Measurements from ENCODE around the gene KSR1.

GRCh38 chr17:27674335-27674734 is 218.1 kb downstream of the KSR1 start:
- TF ChIP-seq CTCF (IDR thresholded peaks at IDR 0.05; ENCODE audit: insufficient read depth, low read depth, low read length), result no peak
- TF ChIP-seq EZH2 (IDR thresholded peaks at IDR 0.05; ENCODE audit: insufficient read depth, low read length), result no peak
